Tibial nerve (tissue), 3 donors: ENCODE results near the gene FLYWCH1.

Experiments used
- POLR2A ChIP-seq, 2 donors: fragments of 450-650 bp; IDR thresholded peaks; one replicate each; pipeline ENCODE4 v1.6.1; 2017; ENCODE audit warnings: antibody characterized with exemption in 2 of 2, mild to moderate bottlenecking in 2 of 2, moderate library complexity in 2 of 2
- TF ChIP-seq, protein P1 (sequence below), 5 experiments: fragments of 200-600 bp in 3 of 5; fragments of 450-650 bp in 2 of 5; sonication (generic) in 3 of 5; IDR thresholded peaks; one replicate each; pipeline ENCODE4 v1.5.1; 2016 to 2019; ENCODE audit warnings: antibody characterized with exemption in 5 of 5, mild to moderate bottlenecking in 3 of 5, moderate library complexity in 2 of 5

DNA sequence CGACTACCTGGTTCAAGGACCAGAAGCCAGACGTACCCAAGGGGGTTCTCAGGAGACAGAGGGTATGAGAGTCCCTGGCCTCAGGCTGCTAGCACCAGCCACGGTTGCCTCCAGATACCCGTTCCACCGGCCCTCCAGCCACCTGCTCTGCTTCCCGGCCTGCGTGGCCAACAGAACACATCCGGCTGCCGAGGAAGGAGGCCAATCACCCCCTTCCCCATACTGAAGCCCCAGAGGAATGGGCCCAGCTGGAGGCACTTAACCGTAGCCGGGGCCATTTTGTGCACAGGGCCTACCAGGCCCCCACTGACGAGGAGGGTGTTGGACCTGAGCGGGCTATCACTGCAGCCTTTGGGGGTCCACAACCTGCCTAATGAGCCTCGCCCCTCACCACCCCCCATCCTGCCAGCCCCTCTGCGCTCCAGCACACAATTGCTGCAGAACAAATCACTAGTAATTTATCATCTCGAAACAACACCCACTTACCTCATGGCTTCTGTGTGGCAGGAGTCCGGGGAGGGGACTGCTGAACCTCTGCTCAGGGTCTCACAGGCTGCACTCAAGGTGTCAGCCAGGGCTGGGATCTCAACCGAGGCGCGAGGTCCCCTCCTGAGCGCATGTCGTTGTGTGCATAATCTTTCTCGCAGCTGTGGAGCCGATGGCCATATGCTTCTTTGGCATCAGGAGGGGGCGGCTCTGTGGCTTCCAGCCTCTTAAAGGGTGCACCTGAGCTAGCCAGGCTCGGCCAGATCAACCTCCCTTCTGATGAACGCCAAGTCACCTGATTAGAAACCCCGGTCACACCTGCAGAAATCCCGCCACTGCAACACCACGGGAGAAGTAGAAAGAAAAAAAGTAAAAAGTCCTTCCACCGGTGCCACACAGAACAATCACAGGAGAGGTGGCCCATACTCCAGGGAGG lies 42.2 kb downstream of the FLYWCH1 start:
- TF ChIP-seq, protein P1, sequence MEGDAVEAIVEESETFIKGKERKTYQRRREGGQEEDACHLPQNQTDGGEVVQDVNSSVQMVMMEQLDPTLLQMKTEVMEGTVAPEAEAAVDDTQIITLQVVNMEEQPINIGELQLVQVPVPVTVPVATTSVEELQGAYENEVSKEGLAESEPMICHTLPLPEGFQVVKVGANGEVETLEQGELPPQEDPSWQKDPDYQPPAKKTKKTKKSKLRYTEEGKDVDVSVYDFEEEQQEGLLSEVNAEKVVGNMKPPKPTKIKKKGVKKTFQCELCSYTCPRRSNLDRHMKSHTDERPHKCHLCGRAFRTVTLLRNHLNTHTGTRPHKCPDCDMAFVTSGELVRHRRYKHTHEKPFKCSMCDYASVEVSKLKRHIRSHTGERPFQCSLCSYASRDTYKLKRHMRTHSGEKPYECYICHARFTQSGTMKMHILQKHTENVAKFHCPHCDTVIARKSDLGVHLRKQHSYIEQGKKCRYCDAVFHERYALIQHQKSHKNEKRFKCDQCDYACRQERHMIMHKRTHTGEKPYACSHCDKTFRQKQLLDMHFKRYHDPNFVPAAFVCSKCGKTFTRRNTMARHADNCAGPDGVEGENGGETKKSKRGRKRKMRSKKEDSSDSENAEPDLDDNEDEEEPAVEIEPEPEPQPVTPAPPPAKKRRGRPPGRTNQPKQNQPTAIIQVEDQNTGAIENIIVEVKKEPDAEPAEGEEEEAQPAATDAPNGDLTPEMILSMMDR (IDR thresholded peaks at IDR 0.05) = no peak
- no peak for TF ChIP-seq POLR2A (IDR thresholded peaks at IDR 0.05)
